ENCODE results near the gene TMEM250.

DNA sequence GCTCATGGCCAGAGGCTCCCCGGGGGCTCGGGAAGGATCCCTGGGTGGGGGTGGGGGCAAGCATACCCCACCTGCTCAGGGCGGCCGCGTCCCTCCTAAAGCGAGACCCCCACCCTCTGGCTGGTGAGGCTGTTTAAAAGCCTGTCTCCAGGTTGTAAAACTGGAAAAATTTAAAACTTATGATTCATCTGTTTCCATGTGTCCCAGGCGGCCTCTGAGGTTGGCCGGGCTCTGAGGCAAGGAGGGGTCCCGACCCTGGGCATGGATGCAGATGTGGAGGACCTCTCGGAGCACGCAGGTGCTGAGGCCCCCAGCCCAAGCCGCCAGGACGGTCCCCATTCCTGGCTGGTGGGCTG lies 24.2 kb upstream of the TMEM250 start:
- TF ChIP-seq POLR2A (IDR thresholded peaks at IDR 0.05; ENCODE audit: low read depth, low read length) (no peak), POLR2AphosphoS5 (IDR thresholded peaks at IDR 0.05; ENCODE audit: low read depth, low read length) (no peak), POU2F2 (IDR thresholded peaks at IDR 0.05; ENCODE audit: low read depth, low read length) (no peak), TAF1 (IDR thresholded peaks at IDR 0.05; ENCODE audit: low read depth, low read length) (no peak), PAX5 (IDR thresholded peaks at IDR 0.05; ENCODE audit: insufficient read depth, low read length, severe bottlenecking) (no peak)
